GM23248 (cell line): ENCODE data around the gene VDAC1. TPM values are rescaled to one million over a fixed set of nuclear protein-coding genes. Genes with fewer than 3 reads are reported as not detected.

ENCODE experiments used
- DNase-seq: peaks from one replicate; pipeline ENCODE4 v3.0.0-alpha.2; 2015
- H2AFZ ChIP-seq: fragments of 200-600 bp; sonication (generic); 2 replicates; pipeline ENCODE4 v1.6.1; 2016; ENCODE audit warnings: antibody characterized with exemption
- H3F3A ChIP-seq: fragments of 200-600 bp; sonication (generic); 2 replicates; pipeline ENCODE4 v1.6.1; 2016; ENCODE audit warnings: mild to moderate bottlenecking, antibody characterized with exemption, mixed run types; ENCODE audit not compliant: insufficient read depth
- H3K27ac ChIP-seq: fragments of 200-600 bp; sonication (generic); 2 replicates; pipeline ENCODE4 v1.5.1; 2016; ENCODE audit warnings: mild to moderate bottlenecking
- H3K27me3 ChIP-seq: fragments of 200-600 bp; sonication (generic); replicated peaks from 2 replicates; pipeline ENCODE4 v1.6.1; 2016; ENCODE audit warnings: mild to moderate bottlenecking; ENCODE audit not compliant: insufficient read depth
- H3K36me3 ChIP-seq: fragments of 200-600 bp; sonication (generic); 2 replicates; pipeline ENCODE4 v1.6.1; 2016; ENCODE audit warnings: low read depth, mild to moderate bottlenecking
- H3K4me1 ChIP-seq: fragments of 200-600 bp; sonication (generic); 2 replicates; pipeline ENCODE4 v1.6.1; 2016; ENCODE audit warnings: mild to moderate bottlenecking; ENCODE audit not compliant: insufficient read depth
- H3K4me2 ChIP-seq: fragments of 200-600 bp; sonication (generic); one replicate; pipeline ENCODE4 v1.6.1; 2016; ENCODE audit warnings: mild to moderate bottlenecking; ENCODE audit not compliant: unreplicated experiment
- H3K4me3 ChIP-seq: fragments of 200-600 bp; sonication (generic); 2 replicates; pipeline ENCODE4 v1.5.1; 2016; ENCODE audit warnings: mild to moderate bottlenecking
- H3K79me2 ChIP-seq: fragments of 200-600 bp; sonication (generic); 2 replicates; pipeline ENCODE4 v1.6.1; 2016; ENCODE audit warnings: mild to moderate bottlenecking; ENCODE audit not compliant: insufficient read depth
- H3K9ac ChIP-seq: fragments of 200-600 bp; sonication (generic); 2 replicates; pipeline ENCODE4 v1.6.1; 2016; ENCODE audit warnings: mild to moderate bottlenecking
- H3K9me2 ChIP-seq: fragments of 200-600 bp; sonication (generic); 2 replicates; pipeline ENCODE4 v1.6.1; 2016; ENCODE audit warnings: mixed run types, mild to moderate bottlenecking, moderate library complexity; ENCODE audit not compliant: insufficient read depth
- H3K9me3 ChIP-seq: fragments of 200-600 bp; sonication (generic); one replicate; pipeline ENCODE4 v1.6.1; 2017; ENCODE audit warnings: low read depth
- H4K20me1 ChIP-seq: fragments of 200-600 bp; sonication (generic); 2 replicates; pipeline ENCODE4 v1.6.0; 2016; ENCODE audit not compliant: insufficient read depth
- EZH2 ChIP-seq: fragments of 200-600 bp; sonication (generic); IDR thresholded peaks from 2 replicates; pipeline ENCODE4 v1.6.1; 2018; ENCODE audit warnings: antibody characterized with exemption, mild to moderate bottlenecking; ENCODE audit not compliant: insufficient read depth, poor library complexity, severe bottlenecking
- EZH2phosphoT487 ChIP-seq: fragments of 200-600 bp; sonication (generic); IDR thresholded peaks from 2 replicates; pipeline ENCODE4 v1.6.1; 2018; ENCODE audit warnings: antibody characterized with exemption, moderate library complexity, mild to moderate bottlenecking, low read depth; ENCODE audit not compliant: insufficient read depth
- WGBS, 2 experiments: methylation state at CpG; one replicate each; pipeline ENCODE4 v1.1.6; 2015 to 2017; ENCODE audit warnings: low lambda C conversion rate in 2 of 2, low coverage in 1 of 2; ENCODE audit errors: missing lambda C conversion rate in 2 of 2; 5-methylcytosine and 5-hydroxymethylcytosine counted together
- in situ Hi-C: fragments of 300-500 bp; cut with MboI; formaldehyde crosslinking; loops from 2 replicates; pipeline ENCODE4 v1.15.0; 2020
- polyA plus RNA-seq: library from polyadenylated mRNA; unstranded; fragments of >200 nt; fragmentation: Nextera tagmentation; extraction: Ambion mirVana; gene quantifications from 2 replicates; pipeline ENCODE4 v1.2.1, GENCODE V29; 2016
- total RNA-seq: library from RNA; depleted of rRNA; stranded (reverse); fragments of >200 nt; shearing (Covaris generic); gene quantifications from 2 replicates; pipeline ENCODE4 v1.2.3, GENCODE V29; 2014; rRNA removed

The VDAC1 gene
- total RNA-seq (329 and 332 TPM in 2 replicates), polyA plus RNA-seq (318 and 337 TPM in 2 replicates)

GRCh38 chr5:134004626-134005416 lies at the start of gene VDAC1:
Gene VDAC1 (minus strand): TSS chr5:134004975. CDS start chr5:133993012, 11,963 bp downstream.
- Histone ChIP-seq H3K4me1 (peaks cover 16% of the 10 kb centered on the region), H3K4me3 (peak within 1 kb of the TSS; percentile 91), H3K36me3 (0 out of 2 replicates have a peak, but pooled peaks cover 4% of the 10 kb centered on the region), H4K20me1 (no peaks in the 10 kb centered on the region), H3K27me3 (no peaks in the 10 kb centered on the region), H3K9me2 (no peaks in the 10 kb centered on the region), H3K4me2 (peak within 1 kb of the TSS; percentile 96), H2AFZ (peak within 1 kb of the TSS; percentile 67), H3K9ac (peak within 1 kb of the TSS; percentile 97), H3F3A (peaks cover 17% of the 10 kb centered on the region), H3K27ac (peak within 1 kb of the TSS; percentile 96), H3K79me2 (peaks cover 52% of the 10 kb centered on the region), H3K9me3 (no peaks in the 10 kb centered on the region)
- peak; percentile 96 for DNase-seq
- in situ Hi-C loops, result no loop called here
- TF ChIP-seq EZH2 (no peak), EZH2phosphoT487 (no peak)
- WGBS, 2 experiments, result 0 to 1% methylated on average over 51 to 92 of the region's 96 CpGs

GRCh38 chr5:134053840-134054338 lies 49.1 kb upstream of the VDAC1 start:
- Histone ChIP-seq H3K79me2 (no peaks in the 10 kb centered on the region), H3K4me1 (peaks cover 11% of the 10 kb centered on the region), H3K27me3 (no peaks in the 10 kb centered on the region), H3F3A (peaks cover 5% of the 10 kb centered on the region; the same call in 1 of the 2 replicates), H3K9me2 (no peaks in the 10 kb centered on the region), H2AFZ (0 out of 2 replicates have a peak overlapping the region, but pooled peaks have one; percentile 2), H3K4me2 (peak overlapping the region; percentile 7), H3K9ac (no peak overlapping the region), H3K9me3 (no peaks in the 10 kb centered on the region), H4K20me1 (no peaks in the 10 kb centered on the region), H3K36me3 (no peaks in the 10 kb centered on the region), H3K27ac (peak overlapping the region; percentile 13), H3K4me3 (no peak overlapping the region)
- 39 to 46% methylated on average over 5 of the region's 5 CpGs for WGBS, 2 experiments
- in situ Hi-C loops, result no loop called here
- no peak for TF ChIP-seq EZH2
- TF ChIP-seq EZH2phosphoT487, result no peak
- peak; percentile 75 for DNase-seq

- Histone ChIP-seq H3K27me3 (no peaks in the 10 kb centered on the region), H3F3A (peaks cover 5% of the 10 kb centered on the region; the same call in 1 of the 2 replicates), H3K9me2 (no peaks in the 10 kb centered on the region), H3K27ac (peak overlapping the region; percentile 13), H4K20me1 (no peaks in the 10 kb centered on the region), H3K79me2 (no peaks in the 10 kb centered on the region), H3K9me3 (no peaks in the 10 kb centered on the region), H2AFZ (0 out of 2 replicates have a peak overlapping the region, but pooled peaks have one; percentile 2), H3K36me3 (no peaks in the 10 kb centered on the region), H3K4me3 (no peak overlapping the region), H3K4me2 (no peak overlapping the region), H3K9ac (no peak overlapping the region), H3K4me1 (peaks cover 6% of the 10 kb centered on the region)
- no peak for DNase-seq
- TF ChIP-seq EZH2 (no peak), EZH2phosphoT487 (no peak)
- 71 to 75% methylated on average over 8 of the region's 8 CpGs for WGBS, 2 experiments
- in situ Hi-C loops, result no loop called here
Measured at GRCh38 chr5:134053314-134053839, 48.6 kb upstream of the VDAC1 start.

- Histone ChIP-seq H3K4me1 (peaks cover 5% of the 10 kb centered on the region), H3K9ac (no peak overlapping the region), H2AFZ (no peak overlapping the region), H3K36me3 (no peaks in the 10 kb centered on the region), H3K79me2 (no peaks in the 10 kb centered on the region), H3K9me3 (no peaks in the 10 kb centered on the region), H3K27me3 (no peaks in the 10 kb centered on the region), H3K4me3 (no peak overlapping the region), H3K27ac (no peak overlapping the region), H3K4me2 (no peak overlapping the region), H3F3A (peaks cover 5% of the 10 kb centered on the region; the same call in 1 of the 2 replicates), H4K20me1 (no peaks in the 10 kb centered on the region), H3K9me2 (no peaks in the 10 kb centered on the region)
- WGBS, 2 experiments, result 88 to 91% methylated on average over 2 of the region's 2 CpGs
- TF ChIP-seq EZH2phosphoT487 (no peak), EZH2 (no peak)
- in situ Hi-C loops, result no loop called here
- peak; percentile 64 for DNase-seq
Measured at GRCh38 chr5:134051305-134051704, 46.5 kb upstream of the VDAC1 start.
